Pancreas (tissue), 10 donors: ENCODE results near the gene PHF19. TPM values are rescaled to one million over a fixed set of nuclear protein-coding genes. Genes with fewer than 3 reads are reported as not detected.

Experiments used
- ATAC-seq, 4 donors: fragments of 200-7000 bp; cut with Tn5 transposase; one replicate each; pipeline versions ENCODE4 v1.8.0 to v1.9.1; 2020; ENCODE audit warnings: mild to moderate bottlenecking in 4 of 4, moderate library complexity in 4 of 4
- DNase-seq, 6 donors: peaks; one replicate each; pipeline ENCODE4 v3.0.0-alpha.2; 2020
- FAIRE-seq: peaks from 2 replicates; lab custom pipeline; 2012; peaks lifted over from hg19 to GRCh38; lab: Jason Lieb, UNC
- H3K27ac ChIP-seq, 4 donors: fragments of 200-600 bp; sonication (generic); 1 replicate in 3 of 4; 2 replicates in 1 of 4; pipeline versions ENCODE4 v1.5.0 to v1.8.0; 2020
- H3K27me3 ChIP-seq, 4 donors: fragments of 200-600 bp; one replicate each; pipeline ENCODE4 v1.8.0; 2021
- H3K36me3 ChIP-seq, 3 donors: fragments of 200-600 bp; sonication (generic) in 1 of 3; one replicate each; pipeline versions ENCODE4 v1.5.0 to v1.8.0; 2020 to 2021
- H3K4me1 ChIP-seq, 3 donors: fragments of 200-600 bp; one replicate each; pipeline ENCODE4 v1.8.0; 2021
- H3K4me3 ChIP-seq, 4 donors: fragments of 200-600 bp; sonication (generic) in 2 of 4; one replicate each; pipeline versions ENCODE4 v1.5.0 to v1.8.0; 2020 to 2021
- H3K9me3 ChIP-seq, 4 donors: fragments of 200-600 bp; one replicate each; pipeline ENCODE4 v1.8.0; 2021
- CTCF ChIP-seq, 4 donors: fragments of 200-600 bp; sonication (generic) in 3 of 4; IDR thresholded peaks; one replicate each; pipeline versions ENCODE4 v1.5.0 to v1.8.0; 2021; ENCODE audit warnings: antibody characterized with exemption in 4 of 4
- WGBS, 2 donors: extraction: QIAGEN DNeasy Blood & Tissue Kit; methylation state at CpG; one replicate each; pipeline ENCODE4 v1.1.7; 2013; 5-methylcytosine and 5-hydroxymethylcytosine counted together
- intact Hi-C, 3 donors: fragments of 100-400 bp; cut with DNase I; formaldehyde crosslinking; loops; one replicate each; pipeline versions ENCODE4 v1.11.1 to v1.14.2; 2022
- polyA plus RNA-seq, 2 donors: library from polyadenylated mRNA; stranded (reverse); fragments of 200-250 nt; gene quantifications; one replicate each; pipeline ENCODE4 v1.2.3, GENCODE V29; 2013
- total RNA-seq, 6 donors: library from RNA; stranded (reverse); fragmentation: NEBNext Ultra II Directional in 4 of 6; extraction: Animal tissue kit (Norgen Biotek cat#: 25700) in 4 of 6; gene quantifications; one replicate each; pipeline versions ENCODE4 v1.2.1 to v1.2.4, GENCODE V29; 2021 to 2023
- donor health status: healthy with polysubstance abuse.
- donor health status: DM: no; HTN: no; CAD: no; lungs with moderate emphysema.
- donor health status: DM: no; HTN: no; CAD: no.
- donor health status: control.
- donor health status: control.
- donor health status: Bipolar disorder and iron deficiency.
- donor health status: DM: yes; HTN: yes; CAD: no.
- donor health status: DM: no; HTN: no; CAD: no.
- donor health status: DM: no; HTN: no; CAD: no.
- donor health status: DM: yes; HTN: yes; CAD: no.

Gene PHF19
- total and polyA plus RNA-seq, 8 donors = 2.2 to 7.4 (median 4.4) TPM

GRCh38 chr9:120860083-120860482 is 16.9 kb downstream of the PHF19 start:
- ATAC-seq (no peak), FAIRE-seq (no peak), DNase-seq (no peak)
- Histone ChIP-seq H3K27me3 (no peaks in the 10 kb centered on the region), H3K4me1 (peaks cover 0 to 3% (median 0%) of the 10 kb centered on the region in 3 donors), H3K27ac (no peak overlapping the region), H3K9me3 (no peaks in the 10 kb centered on the region), H3K36me3 (no peaks in the 10 kb centered on the region), H3K4me3 (no peak overlapping the region)
- WGBS, 2 donors = 86 to 94% methylated on average over 11 of the region's 11 CpGs
- intact Hi-C loops = no loop called here
- TF ChIP-seq CTCF (IDR thresholded peaks at IDR 0.05) = no peak

- ATAC-seq = no peak
- Histone ChIP-seq H3K4me3 (no peak overlapping the region), H3K27ac (no peak overlapping the region), H3K27me3 (no peaks in the 10 kb centered on the region), H3K4me1 (peaks cover 0 to 3% (median 0%) of the 10 kb centered on the region in 3 donors), H3K36me3 (no peaks in the 10 kb centered on the region), H3K9me3 (no peaks in the 10 kb centered on the region)
- DNase-seq = no peak
- intact Hi-C loops = no loop called here
- TF ChIP-seq CTCF (IDR thresholded peaks at IDR 0.05) = no peak
- FAIRE-seq = no peak
- 82 to 89% methylated on average over 6 of the region's 6 CpGs for WGBS, 2 donors
These were observed 17.6 kb downstream of the PHF19 start for GRCh38 chr9:120859361-120859760.

- FAIRE-seq = no peak
- Histone ChIP-seq H3K4me3 (no peak overlapping the region), H3K9me3 (no peaks in the 10 kb centered on the region), H3K27me3 (no peaks in the 10 kb centered on the region), H3K36me3 (no peaks in the 10 kb centered on the region), H3K4me1 (peaks cover 0 to 3% (median 0%) of the 10 kb centered on the region in 3 donors), H3K27ac (no peak overlapping the region)
- WGBS, 2 donors = 88 to 89% methylated on average over 11 of the region's 11 CpGs
- no peak for TF ChIP-seq CTCF (IDR thresholded peaks at IDR 0.05)
- ATAC-seq = peak in 1 of 4 donors; percentile 8
- DNase-seq = no peak
- intact Hi-C loops = no loop called here
These were observed 19.1 kb downstream of the PHF19 start for GRCh38 chr9:120857902-120858301.

GRCh38 chr9:120857481-120857880 is 19.5 kb downstream of the PHF19 start:
- H3K4me3 ChIP-seq = no peak overlapping the region
- 47 to 49% methylated on average over 7 of the region's 7 CpGs for WGBS, 2 donors
- no peaks in the 10 kb centered on the region for H3K9me3 ChIP-seq
- no peak for FAIRE-seq
- H3K36me3 ChIP-seq = no peaks in the 10 kb centered on the region
- ATAC-seq = peak; percentile 68 to 86 (median 75)
- no peak overlapping the region for H3K27ac ChIP-seq
- no peaks in the 10 kb centered on the region for H3K27me3 ChIP-seq
- peaks cover 0 to 3% (median 0%) of the 10 kb centered on the region in 3 donors for H3K4me1 ChIP-seq
- no peak for TF ChIP-seq CTCF (IDR thresholded peaks at IDR 0.05)
- intact Hi-C loops = no loop called here
- peak in 1 of 6 donors; percentile 59 for DNase-seq

- peaks cover 0 to 3% (median 0%) of the 10 kb centered on the region in 3 donors for H3K4me1 ChIP-seq
- H3K27ac ChIP-seq = no peak overlapping the region
- intact Hi-C loops = no loop called here
- peak; percentile 88 to 95 (median 90) for ATAC-seq
- TF ChIP-seq CTCF (IDR thresholded peaks at IDR 0.05) = no peak
- H3K27me3 ChIP-seq = no peaks in the 10 kb centered on the region
- DNase-seq = peak; percentile 71 to 93 (median 86)
- WGBS, 2 donors = 35 to 50% methylated on average over 4 of the region's 4 CpGs
- no peak for FAIRE-seq
- H3K9me3 ChIP-seq = no peaks in the 10 kb centered on the region
- no peaks in the 10 kb centered on the region for H3K36me3 ChIP-seq
- H3K4me3 ChIP-seq = no peak overlapping the region
These were observed 20.3 kb downstream of the PHF19 start for GRCh38 chr9:120856700-120857099.
